ENCODE results near the gene HACD4.

DNA sequence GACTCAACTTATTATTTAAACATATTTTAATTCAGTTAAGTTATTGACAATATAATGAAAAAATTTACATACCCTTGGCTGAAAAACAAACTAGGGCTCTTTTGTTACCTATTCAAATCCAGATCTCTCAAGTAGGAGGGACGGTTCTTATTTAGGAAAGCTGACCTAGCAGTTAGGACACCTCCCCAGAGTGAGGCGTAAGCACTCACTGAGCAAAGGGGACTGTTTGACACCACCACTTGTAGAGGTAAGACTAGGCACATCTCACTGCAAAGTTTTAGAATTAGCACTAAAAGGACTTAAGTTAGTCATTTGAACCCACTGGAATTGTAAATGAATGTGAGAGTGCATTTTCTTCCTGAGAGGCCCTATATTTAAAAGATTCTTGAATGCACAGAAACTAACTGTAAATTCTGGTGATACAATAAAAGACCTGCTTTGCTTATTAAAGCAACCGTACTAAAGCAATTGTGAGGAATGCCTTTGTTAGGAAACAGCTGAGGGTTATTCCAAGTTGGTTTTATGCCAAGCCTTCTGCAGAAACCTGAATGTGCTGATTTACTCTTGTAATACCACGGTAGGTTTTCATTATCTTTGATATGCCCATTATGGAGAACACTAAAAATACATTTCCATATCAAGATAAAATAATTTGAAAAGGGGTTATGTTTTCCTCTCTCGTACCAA, 16.2 kb downstream of the HACD4 start:
- TF ChIP-seq ZNF396 (CRISPR knock-in tag; IDR thresholded peaks at IDR 0.05; ENCODE audit: borderline replicate concordance) (no peak), AFF4 (CRISPR knock-in tag; IDR thresholded peaks at IDR 0.05; ENCODE audit: borderline replicate concordance) (no peak), ZBTB21 (CRISPR knock-in tag; IDR thresholded peaks at IDR 0.05; ENCODE audit: borderline replicate concordance) (no peak)
- TF ChIP-seq, protein P1, sequence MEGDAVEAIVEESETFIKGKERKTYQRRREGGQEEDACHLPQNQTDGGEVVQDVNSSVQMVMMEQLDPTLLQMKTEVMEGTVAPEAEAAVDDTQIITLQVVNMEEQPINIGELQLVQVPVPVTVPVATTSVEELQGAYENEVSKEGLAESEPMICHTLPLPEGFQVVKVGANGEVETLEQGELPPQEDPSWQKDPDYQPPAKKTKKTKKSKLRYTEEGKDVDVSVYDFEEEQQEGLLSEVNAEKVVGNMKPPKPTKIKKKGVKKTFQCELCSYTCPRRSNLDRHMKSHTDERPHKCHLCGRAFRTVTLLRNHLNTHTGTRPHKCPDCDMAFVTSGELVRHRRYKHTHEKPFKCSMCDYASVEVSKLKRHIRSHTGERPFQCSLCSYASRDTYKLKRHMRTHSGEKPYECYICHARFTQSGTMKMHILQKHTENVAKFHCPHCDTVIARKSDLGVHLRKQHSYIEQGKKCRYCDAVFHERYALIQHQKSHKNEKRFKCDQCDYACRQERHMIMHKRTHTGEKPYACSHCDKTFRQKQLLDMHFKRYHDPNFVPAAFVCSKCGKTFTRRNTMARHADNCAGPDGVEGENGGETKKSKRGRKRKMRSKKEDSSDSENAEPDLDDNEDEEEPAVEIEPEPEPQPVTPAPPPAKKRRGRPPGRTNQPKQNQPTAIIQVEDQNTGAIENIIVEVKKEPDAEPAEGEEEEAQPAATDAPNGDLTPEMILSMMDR (IDR thresholded peaks at IDR 0.05), result no peak
- TF ChIP-seq, protein P2, sequence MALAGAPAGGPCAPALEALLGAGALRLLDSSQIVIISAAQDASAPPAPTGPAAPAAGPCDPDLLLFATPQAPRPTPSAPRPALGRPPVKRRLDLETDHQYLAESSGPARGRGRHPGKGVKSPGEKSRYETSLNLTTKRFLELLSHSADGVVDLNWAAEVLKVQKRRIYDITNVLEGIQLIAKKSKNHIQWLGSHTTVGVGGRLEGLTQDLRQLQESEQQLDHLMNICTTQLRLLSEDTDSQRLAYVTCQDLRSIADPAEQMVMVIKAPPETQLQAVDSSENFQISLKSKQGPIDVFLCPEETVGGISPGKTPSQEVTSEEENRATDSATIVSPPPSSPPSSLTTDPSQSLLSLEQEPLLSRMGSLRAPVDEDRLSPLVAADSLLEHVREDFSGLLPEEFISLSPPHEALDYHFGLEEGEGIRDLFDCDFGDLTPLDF (CRISPR knock-in tag; IDR thresholded peaks at IDR 0.05), result no peak
- TF ChIP-seq, protein P3, sequence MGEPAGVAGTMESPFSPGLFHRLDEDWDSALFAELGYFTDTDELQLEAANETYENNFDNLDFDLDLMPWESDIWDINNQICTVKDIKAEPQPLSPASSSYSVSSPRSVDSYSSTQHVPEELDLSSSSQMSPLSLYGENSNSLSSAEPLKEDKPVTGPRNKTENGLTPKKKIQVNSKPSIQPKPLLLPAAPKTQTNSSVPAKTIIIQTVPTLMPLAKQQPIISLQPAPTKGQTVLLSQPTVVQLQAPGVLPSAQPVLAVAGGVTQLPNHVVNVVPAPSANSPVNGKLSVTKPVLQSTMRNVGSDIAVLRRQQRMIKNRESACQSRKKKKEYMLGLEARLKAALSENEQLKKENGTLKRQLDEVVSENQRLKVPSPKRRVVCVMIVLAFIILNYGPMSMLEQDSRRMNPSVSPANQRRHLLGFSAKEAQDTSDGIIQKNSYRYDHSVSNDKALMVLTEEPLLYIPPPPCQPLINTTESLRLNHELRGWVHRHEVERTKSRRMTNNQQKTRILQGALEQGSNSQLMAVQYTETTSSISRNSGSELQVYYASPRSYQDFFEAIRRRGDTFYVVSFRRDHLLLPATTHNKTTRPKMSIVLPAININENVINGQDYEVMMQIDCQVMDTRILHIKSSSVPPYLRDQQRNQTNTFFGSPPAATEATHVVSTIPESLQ (CRISPR knock-in tag; IDR thresholded peaks at IDR 0.05), result no peak
- TF ChIP-seq, protein P4, sequence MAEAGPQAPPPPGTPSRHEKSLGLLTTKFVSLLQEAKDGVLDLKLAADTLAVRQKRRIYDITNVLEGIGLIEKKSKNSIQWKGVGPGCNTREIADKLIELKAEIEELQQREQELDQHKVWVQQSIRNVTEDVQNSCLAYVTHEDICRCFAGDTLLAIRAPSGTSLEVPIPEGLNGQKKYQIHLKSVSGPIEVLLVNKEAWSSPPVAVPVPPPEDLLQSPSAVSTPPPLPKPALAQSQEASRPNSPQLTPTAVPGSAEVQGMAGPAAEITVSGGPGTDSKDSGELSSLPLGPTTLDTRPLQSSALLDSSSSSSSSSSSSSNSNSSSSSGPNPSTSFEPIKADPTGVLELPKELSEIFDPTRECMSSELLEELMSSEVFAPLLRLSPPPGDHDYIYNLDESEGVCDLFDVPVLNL (CRISPR knock-in tag; IDR thresholded peaks at IDR 0.05; ENCODE audit: borderline replicate concordance, low read depth), result no peak

Data from WTC11 (cell line).